ENCODE data around the gene PCSK7. TPM values are rescaled to one million over a fixed set of nuclear protein-coding genes. Genes with fewer than 3 reads are reported as not detected.

Gene PCSK7, protein sequence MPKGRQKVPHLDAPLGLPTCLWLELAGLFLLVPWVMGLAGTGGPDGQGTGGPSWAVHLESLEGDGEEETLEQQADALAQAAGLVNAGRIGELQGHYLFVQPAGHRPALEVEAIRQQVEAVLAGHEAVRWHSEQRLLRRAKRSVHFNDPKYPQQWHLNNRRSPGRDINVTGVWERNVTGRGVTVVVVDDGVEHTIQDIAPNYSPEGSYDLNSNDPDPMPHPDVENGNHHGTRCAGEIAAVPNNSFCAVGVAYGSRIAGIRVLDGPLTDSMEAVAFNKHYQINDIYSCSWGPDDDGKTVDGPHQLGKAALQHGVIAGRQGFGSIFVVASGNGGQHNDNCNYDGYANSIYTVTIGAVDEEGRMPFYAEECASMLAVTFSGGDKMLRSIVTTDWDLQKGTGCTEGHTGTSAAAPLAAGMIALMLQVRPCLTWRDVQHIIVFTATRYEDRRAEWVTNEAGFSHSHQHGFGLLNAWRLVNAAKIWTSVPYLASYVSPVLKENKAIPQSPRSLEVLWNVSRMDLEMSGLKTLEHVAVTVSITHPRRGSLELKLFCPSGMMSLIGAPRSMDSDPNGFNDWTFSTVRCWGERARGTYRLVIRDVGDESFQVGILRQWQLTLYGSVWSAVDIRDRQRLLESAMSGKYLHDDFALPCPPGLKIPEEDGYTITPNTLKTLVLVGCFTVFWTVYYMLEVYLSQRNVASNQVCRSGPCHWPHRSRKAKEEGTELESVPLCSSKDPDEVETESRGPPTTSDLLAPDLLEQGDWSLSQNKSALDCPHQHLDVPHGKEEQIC
- total RNA-seq (ENCODE audit: low replicate concordance), result 14.2 and 36.6 TPM in 2 replicates

GRCh38 chr11:117231842-117232091, at the start of gene PCSK7:
Gene PCSK7 (minus strand): TSS chr11:117232073. CDS start chr11:117229844, 2,229 bp downstream.
- H3K4me1 ChIP-seq, result peaks cover 12% of the 10 kb centered on the region

GRCh38 chr11:117281159-117281558, 49.3 kb upstream of the PCSK7 start:
- peaks cover 8% of the 10 kb centered on the region for H3K4me1 Mint-ChIP-seq
- no peak overlapping the region for H3K4me3 Mint-ChIP-seq
- H3K79me2 ChIP-seq (ENCODE audit: low read depth), result no peaks in the 10 kb centered on the region
- H3K27ac ChIP-seq, result no peak overlapping the region
- no peak overlapping the region for H2AFZ ChIP-seq (replicated peaks)
- H3K4me1 ChIP-seq, result peaks cover 3% of the 10 kb centered on the region
- no peak overlapping the region for H3K4me3 ChIP-seq
- H3K9me3 ChIP-seq (ENCODE audit: low read depth), result no peaks in the 10 kb centered on the region
- no peaks in the 10 kb centered on the region for H3K36me3 ChIP-seq
- no peak overlapping the region for H3K9ac ChIP-seq
- H3K27ac Mint-ChIP-seq, result no peak overlapping the region
- no peaks in the 10 kb centered on the region for H4K20me1 ChIP-seq (ENCODE audit: low read depth)
- H3K4me2 ChIP-seq, result no peak overlapping the region
- peaks cover 24% of the 10 kb centered on the region for H3K36me3 Mint-ChIP-seq
- TF ChIP-seq EZH2 (IDR thresholded peaks at IDR 0.05) (no peak), EZH2phosphoT487 (IDR thresholded peaks at IDR 0.05) (no peak)
- TF ChIP-seq, protein P1, sequence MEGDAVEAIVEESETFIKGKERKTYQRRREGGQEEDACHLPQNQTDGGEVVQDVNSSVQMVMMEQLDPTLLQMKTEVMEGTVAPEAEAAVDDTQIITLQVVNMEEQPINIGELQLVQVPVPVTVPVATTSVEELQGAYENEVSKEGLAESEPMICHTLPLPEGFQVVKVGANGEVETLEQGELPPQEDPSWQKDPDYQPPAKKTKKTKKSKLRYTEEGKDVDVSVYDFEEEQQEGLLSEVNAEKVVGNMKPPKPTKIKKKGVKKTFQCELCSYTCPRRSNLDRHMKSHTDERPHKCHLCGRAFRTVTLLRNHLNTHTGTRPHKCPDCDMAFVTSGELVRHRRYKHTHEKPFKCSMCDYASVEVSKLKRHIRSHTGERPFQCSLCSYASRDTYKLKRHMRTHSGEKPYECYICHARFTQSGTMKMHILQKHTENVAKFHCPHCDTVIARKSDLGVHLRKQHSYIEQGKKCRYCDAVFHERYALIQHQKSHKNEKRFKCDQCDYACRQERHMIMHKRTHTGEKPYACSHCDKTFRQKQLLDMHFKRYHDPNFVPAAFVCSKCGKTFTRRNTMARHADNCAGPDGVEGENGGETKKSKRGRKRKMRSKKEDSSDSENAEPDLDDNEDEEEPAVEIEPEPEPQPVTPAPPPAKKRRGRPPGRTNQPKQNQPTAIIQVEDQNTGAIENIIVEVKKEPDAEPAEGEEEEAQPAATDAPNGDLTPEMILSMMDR (IDR thresholded peaks at IDR 0.05), result no peak
- no peaks in the 10 kb centered on the region for H3K9me3 Mint-ChIP-seq
- DNase-seq (ENCODE audit: low spot score), result no peak
- no peaks in the 10 kb centered on the region for H3F3A ChIP-seq (ENCODE audit: low read depth)
- no peaks in the 10 kb centered on the region for H3K27me3 Mint-ChIP-seq (ENCODE audit: insufficient read depth, low read depth)
- no peaks in the 10 kb centered on the region for H3K27me3 ChIP-seq

More at GRCh38 chr11:117231842-117232091, at the start of gene PCSK7:
- Histone ChIP-seq H3K27ac (no peak within 1 kb of the TSS), H3K4me2 (peak within 1 kb of the TSS; percentile 85), H2AFZ (replicated peaks) (peak within 1 kb of the TSS; percentile 100), H3K36me3 (no peaks in the 10 kb centered on the region), H4K20me1 (ENCODE audit: low read depth) (no peaks in the 10 kb centered on the region), H3F3A (ENCODE audit: low read depth) (peaks cover 19% of the 10 kb centered on the region), H3K9me3 (ENCODE audit: low read depth) (no peaks in the 10 kb centered on the region), H3K79me2 (ENCODE audit: low read depth) (peaks cover 61% of the 10 kb centered on the region), H3K27me3 (no peaks in the 10 kb centered on the region), H3K9ac (peak within 1 kb of the TSS; percentile 70), H3K4me3 (peak within 1 kb of the TSS; percentile 99)
- peak within 1 kb of the TSS; percentile 100 for H3K4me3 Mint-ChIP-seq
- H3K36me3 Mint-ChIP-seq, result peaks cover 10% of the 10 kb centered on the region
- TF ChIP-seq EZH2phosphoT487 (IDR thresholded peaks at IDR 0.05) (no peak), EZH2 (IDR thresholded peaks at IDR 0.05) (no peak)
- TF ChIP-seq, protein P1 (IDR thresholded peaks at IDR 0.05), result no peak
- H3K4me1 Mint-ChIP-seq, result peaks cover 32% of the 10 kb centered on the region
- H3K9me3 Mint-ChIP-seq, result no peaks in the 10 kb centered on the region
- H3K27ac Mint-ChIP-seq, result peak within 1 kb of the TSS; percentile 93
- no peak for DNase-seq (ENCODE audit: low spot score)
- peaks cover 9% of the 10 kb centered on the region for H3K27me3 Mint-ChIP-seq (ENCODE audit: insufficient read depth, low read depth)

GRCh38 chr11:117279711-117280376, 48.0 kb upstream of the PCSK7 start:
- H3K4me1 ChIP-seq, result peaks cover 3% of the 10 kb centered on the region
- H4K20me1 ChIP-seq (ENCODE audit: low read depth), result no peaks in the 10 kb centered on the region
- no peak overlapping the region for H2AFZ ChIP-seq (replicated peaks)
- Mint-ChIP-seq H3K27ac (no peak overlapping the region), H3K27me3 (ENCODE audit: insufficient read depth, low read depth) (no peaks in the 10 kb centered on the region), H3K4me3 (no peak overlapping the region), H3K9me3 (no peaks in the 10 kb centered on the region), H3K4me1 (peaks cover 8% of the 10 kb centered on the region), H3K36me3 (peaks cover 23% of the 10 kb centered on the region)
- TF ChIP-seq EZH2 (IDR thresholded peaks at IDR 0.05), result no peak
- no peak for TF ChIP-seq EZH2phosphoT487 (IDR thresholded peaks at IDR 0.05)
- TF ChIP-seq, protein P1 (IDR thresholded peaks at IDR 0.05), result no peak
- H3K27ac ChIP-seq, result no peak overlapping the region
- H3K4me2 ChIP-seq, result no peak overlapping the region
- DNase-seq (ENCODE audit: low spot score), result no peak
- no peaks in the 10 kb centered on the region for H3K79me2 ChIP-seq (ENCODE audit: low read depth)
- H3K36me3 ChIP-seq, result no peaks in the 10 kb centered on the region
- H3K4me3 ChIP-seq, result no peak overlapping the region
- no peak overlapping the region for H3K9ac ChIP-seq
- no peaks in the 10 kb centered on the region for H3K27me3 ChIP-seq
- peaks cover 3% of the 10 kb centered on the region for H3F3A ChIP-seq (ENCODE audit: low read depth)
- no peaks in the 10 kb centered on the region for H3K9me3 ChIP-seq (ENCODE audit: low read depth)

All from neural progenitor cell (in vitro differentiated cells).